HG02852 (cell line): ENCODE results near the gene PIGK.
A peak's percentile ranks its signal among the peaks of the same experiment; 100 is the strongest.
"Not testable (repeated sequence)": the region's sequence is repeated elsewhere in the genome, so short reads cannot be mapped to it uniquely, and the experiment has no call there.

Source experiments
- ATAC-seq: cut with Tn5 transposase; IDR thresholded peaks from one replicate; pipeline ENCODE4 v1.9.1; 2021; ENCODE audit warnings: mild to moderate bottlenecking, moderate library complexity; ENCODE audit not compliant: unreplicated experiment

The PIGK gene

DNA sequence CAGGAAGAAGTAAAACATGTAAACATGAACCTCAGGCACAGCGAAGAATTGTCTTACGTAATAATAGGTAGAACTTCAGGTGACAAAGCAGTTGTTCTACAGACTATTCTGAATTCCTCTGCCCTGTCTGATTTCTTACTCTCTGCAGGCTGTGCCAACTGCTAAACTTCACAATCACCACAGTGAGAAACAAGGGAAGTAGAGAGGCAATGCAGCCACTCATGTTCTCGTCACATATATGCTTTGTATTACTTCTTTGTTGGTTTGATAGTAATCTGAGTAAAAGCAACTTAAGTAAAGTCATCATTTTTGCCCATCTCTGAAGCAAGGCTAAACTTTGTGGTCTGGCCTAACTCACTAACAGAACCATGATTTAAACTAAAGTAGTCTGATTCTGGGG lies 21.9 kb downstream of the PIGK start:
- no peak for ATAC-seq

GRCh38 chr1:77193951-77194350 lies 25.3 kb downstream of the PIGK start:
- ATAC-seq: no peak

DNA sequence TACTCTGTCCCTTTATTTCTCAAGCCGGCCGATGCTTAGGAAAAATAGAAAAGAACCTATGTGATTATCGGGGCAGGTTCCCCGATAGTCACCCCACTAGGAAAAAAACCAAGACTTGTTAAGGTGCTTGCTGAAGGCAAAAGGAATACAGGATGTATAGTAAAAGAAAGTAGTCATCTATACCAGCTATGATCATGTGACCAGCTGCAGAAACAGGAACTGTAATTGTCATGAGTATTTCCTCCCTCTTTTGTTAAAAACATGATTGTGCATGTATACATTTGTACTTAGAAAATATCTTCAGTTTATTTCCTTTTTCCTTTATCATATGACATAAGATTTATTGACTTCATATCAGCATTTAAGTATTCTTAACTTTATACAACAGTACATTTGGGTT lies 30.5 kb downstream of the PIGK start:
- ATAC-seq: no peak

GRCh38 chr1:77186907-77187306 lies 32.3 kb downstream of the PIGK start:
- ATAC-seq: not testable (repeated sequence)

DNA sequence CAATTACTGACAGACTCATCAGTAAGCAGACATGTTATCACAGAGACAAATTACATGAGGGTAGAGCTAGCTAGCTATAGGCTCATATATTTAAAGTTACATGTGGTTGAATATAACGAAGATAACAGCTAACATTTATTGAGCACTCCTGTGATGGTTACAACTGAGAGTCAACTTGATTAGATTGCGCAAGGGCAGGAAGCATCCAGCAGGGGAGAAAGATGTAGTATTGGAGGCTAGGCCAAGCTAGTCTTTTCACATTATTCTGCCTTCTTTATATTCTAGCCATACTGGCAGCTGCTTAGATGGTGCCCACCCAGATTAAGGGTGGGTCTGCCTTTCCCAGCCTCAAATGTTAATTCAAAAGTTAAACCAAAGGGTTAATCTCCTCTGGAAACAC lies 37.1 kb downstream of the PIGK start:
- ATAC-seq: no peak

DNA sequence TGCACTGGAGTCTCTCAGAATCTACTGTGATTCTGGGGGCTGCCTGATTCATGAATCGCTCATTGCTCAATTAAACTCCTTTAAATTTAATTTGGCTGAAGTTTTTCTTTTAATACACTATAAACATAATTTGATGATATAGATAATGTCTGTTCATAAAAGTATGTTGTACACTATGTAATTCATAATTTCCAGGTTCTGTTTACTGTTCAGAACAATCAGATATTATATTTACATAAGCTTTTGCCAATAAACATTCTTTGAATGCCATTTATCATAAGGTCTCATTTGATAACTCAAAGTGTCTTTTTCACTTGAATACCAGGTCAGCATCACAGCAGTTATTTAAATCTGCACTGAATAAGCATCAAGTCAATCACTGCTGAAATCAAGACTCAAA lies 39.6 kb downstream of the PIGK start:
- no peak for ATAC-seq

GRCh38 chr1:77175230-77175844 lies 43.9 kb downstream of the PIGK start:
- ATAC-seq: no peak

DNA sequence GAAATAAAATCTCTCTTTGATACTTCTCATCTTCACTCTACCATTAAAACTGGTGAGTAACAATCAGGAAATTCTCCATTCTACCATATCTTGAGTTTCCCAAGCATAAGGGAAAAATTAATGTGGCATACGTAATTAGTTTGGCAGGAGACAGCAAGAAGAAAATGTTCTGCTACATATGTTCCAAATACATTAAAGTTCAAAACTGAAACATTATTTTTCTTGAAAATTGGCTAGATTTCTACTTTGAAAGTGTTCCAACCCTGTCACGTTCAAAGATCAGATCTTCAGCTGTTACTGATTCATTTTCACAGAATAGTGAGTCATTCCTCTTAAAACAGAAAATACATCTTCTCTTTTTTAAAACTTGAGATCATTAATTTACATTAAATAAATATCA lies 48.5 kb downstream of the PIGK start:
- no peak for ATAC-seq

DNA sequence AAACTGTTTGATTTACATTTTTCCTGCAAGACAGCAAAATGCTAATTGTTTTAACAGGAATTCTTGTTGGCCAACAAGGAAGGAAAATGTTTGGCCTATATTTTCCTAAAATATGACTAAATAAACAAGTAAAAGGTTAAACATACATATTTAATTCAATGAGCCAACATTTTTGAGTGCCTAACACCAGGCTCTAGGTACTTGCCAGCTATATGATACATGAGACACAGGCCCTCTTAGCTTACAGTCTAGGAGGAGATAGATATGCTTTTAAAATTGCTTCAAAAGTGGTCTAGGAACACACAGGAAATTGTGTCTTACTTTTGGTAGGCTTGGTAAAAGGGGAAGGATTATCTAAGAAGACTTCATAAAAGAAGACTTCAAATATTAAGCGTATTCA lies 50.9 kb downstream of the PIGK start:
- no peak for ATAC-seq

- ATAC-seq: no peak
Observed at GRCh38 chr1:77164434-77164944, 54.7 kb downstream of the PIGK start.

DNA sequence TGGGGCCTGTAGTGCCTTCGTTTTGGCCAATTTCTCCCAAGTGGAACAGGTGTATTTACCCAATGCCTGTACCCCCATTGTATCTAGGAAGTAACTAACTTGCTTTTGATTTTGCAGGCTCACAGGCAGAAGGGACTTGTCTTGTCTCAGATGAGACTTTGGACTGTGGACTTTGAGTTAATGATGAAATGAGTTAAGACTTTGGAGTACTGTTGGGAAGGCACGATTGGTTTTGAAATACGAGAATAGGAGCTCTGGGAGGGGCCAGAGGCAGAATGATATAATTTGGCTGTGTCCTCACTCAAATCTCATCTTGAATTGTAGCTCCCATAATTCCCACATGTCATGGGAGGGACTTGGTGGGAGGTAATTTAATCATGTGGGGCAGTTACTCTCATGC lies 59.5 kb downstream of the PIGK start:
- ATAC-seq: not testable (repeated sequence)

DNA sequence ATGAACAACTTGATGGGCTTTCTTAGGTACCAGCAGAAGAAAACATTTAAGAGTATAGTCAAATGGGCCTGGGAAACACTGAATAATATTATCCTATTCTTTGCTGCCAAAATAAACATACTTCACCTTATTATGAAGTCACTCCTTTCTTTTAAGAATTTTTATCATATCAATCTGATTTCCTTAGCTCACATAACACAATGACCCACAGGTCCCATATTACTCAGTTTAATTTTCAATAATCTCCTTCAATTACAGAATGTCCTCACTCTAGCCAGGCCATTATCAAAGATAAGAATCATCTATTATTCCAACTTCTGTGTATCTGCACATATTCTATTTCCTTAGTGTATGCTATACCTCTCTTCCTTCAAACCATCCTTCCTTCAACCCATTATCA lies 63.0 kb downstream of the PIGK start:
- no peak for ATAC-seq

- no peak for ATAC-seq
Observed at GRCh38 chr1:77146270-77146669, 73.0 kb downstream of the PIGK start.

GRCh38 chr1:77143529-77144121 lies 75.6 kb downstream of the PIGK start:
- ATAC-seq: no peak

DNA sequence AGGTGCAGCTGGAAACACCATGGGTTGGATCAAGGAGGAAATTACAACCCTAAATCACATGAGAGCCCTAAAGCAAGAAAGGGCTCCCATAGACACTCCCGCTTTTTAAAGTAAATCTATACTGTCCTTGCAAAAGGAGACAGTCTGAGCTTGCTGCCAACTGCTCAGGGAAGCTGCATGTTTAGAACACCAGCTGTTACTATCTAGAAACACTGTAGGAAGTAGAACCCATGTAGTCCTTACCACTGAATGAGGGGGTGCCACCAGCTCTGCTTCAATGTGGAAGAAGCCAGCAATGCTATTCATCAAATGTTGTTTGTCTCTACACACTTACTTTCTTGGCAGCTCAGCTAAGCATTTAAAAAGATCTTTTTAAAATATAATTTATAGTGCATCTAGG lies 79.8 kb downstream of the PIGK start:
- no peak for ATAC-seq

- ATAC-seq: no peak
Observed at GRCh38 chr1:77134359-77134758, 84.9 kb downstream of the PIGK start.

GRCh38 chr1:77133731-77134358 lies 85.4 kb downstream of the PIGK start:
- no peak for ATAC-seq

GRCh38 chr1:77126307-77126706 lies 92.9 kb downstream of the PIGK start:
- peak; percentile 75 for ATAC-seq

- no peak for ATAC-seq
Observed at GRCh38 chr1:77121503-77121902, 97.7 kb downstream of the PIGK start.

DNA sequence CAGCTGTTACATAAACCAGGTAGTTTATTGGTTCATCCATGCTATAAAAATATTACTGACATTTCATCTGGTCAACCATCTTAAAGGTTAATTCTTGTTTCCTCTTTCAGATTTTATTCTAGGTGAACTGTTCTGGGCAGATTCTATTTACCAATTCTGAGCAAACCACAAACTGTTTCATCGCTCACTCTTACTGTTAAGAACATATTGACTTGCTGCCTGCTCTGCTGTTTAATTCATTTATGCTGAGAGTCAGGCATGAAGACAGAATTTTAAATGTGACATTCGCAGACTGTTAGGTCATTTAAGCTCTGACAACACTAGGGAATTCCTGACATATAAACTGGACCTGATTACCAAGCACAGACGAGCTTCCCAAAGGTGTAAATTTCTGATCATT lies 98.3 kb downstream of the PIGK start:
- no peak for ATAC-seq

DNA sequence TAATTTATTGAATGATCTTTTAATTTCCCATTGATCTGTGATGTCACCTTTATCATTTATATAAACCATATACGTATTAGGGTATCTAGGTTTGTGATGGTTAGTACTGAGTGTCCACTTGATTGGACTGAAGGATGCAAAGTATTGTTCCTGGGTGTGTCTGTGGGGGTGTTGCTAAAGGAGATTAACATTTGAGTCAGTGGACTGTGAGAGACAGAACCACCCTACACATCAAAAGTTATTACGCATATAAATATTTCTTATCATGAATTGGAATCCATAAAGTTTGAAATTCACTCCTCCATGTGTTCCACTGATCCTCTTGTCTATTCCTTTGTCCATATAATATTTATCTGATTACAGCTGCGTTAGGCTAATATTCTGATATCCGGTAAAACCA lies 100.5 kb downstream of the PIGK start:
- ATAC-seq: no peak

GRCh38 chr1:77104672-77105071 lies 114.6 kb downstream of the PIGK start:
- ATAC-seq: no peak
